Ureter (tissue), 1 donor: Measurements from ENCODE around the gene RGS19. TPM values are rescaled to one million over a fixed set of nuclear protein-coding genes. Genes with fewer than 3 reads are reported as not detected.

ENCODE experiments used
- DNase-seq: peaks from one replicate; pipeline ENCODE4 v3.0.0-alpha.2; 2020; ENCODE audit warnings: low spot score
- total RNA-seq: library from RNA; stranded (reverse); gene quantifications from one replicate; pipeline ENCODE4 v1.2.4, GENCODE V29; 2023
- donor health status: DM: yes; HTN: yes; CAD: no.

The RGS19 gene
- total RNA-seq, 1 donor from 2014 or later = 10.3 TPM

- DNase-seq = no peak
Observed at GRCh38 chr20:64035933-64036345, 43.4 kb downstream of the RGS19 start, which contains the start of gene C20orf204. C20orf204 (plus strand) TSS chr20:64036182; CDS start chr20:64036324, 142 bp downstream.

DNA sequence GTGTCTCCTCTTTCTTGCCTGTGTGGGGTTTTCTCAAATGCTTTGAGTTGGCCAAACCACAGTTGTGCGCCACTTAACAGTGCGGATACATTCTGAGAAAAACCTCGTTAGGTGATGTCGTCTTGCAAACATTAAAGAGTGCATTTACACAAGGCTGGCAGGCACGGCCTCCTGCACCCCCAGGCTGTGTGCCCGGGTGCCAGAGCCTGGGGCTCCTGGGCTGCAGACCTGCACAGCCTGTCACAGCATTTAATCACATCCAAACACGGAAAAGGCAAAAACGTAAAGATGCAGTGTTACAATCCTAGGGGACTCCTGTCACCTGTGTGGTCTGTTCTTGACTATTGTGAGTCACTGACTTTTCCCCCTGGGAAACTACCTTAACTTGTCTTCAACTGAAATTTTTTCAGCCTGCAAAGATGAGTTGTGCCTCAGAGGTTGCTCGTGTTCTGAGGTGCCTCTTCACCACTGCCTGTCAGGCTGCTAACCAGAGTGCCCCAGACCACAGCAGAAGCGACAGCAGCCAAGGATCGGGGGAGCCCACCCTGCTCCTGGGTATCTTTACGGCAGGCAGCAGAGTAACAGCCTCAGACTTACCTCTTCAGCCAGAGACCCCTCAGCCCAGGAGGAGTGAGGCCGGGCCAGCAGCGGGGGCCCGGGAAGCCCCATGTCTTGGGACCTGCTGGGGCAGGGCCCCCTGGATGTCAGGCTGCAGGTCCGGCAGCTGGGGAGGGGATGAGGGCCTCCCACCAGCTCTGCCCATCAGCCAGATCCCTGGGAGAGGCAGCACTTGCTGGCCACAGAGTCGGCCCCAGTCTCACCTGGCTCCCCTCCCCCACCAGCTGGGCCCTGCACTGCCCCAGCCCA is 44.0 kb downstream of the RGS19 start:
- DNase-seq = no peak

- DNase-seq = no peak
Observed at GRCh38 chr20:64033981-64034493, 45.3 kb downstream of the RGS19 start.

GRCh38 chr20:64032706-64033624 is 46.4 kb downstream of the RGS19 start:
- no peak for DNase-seq

- DNase-seq = no peak
Observed at GRCh38 chr20:64031822-64032314, 47.5 kb downstream of the RGS19 start.

- DNase-seq = no peak
Observed at GRCh38 chr20:64030371-64031134, 48.8 kb downstream of the RGS19 start.

DNA sequence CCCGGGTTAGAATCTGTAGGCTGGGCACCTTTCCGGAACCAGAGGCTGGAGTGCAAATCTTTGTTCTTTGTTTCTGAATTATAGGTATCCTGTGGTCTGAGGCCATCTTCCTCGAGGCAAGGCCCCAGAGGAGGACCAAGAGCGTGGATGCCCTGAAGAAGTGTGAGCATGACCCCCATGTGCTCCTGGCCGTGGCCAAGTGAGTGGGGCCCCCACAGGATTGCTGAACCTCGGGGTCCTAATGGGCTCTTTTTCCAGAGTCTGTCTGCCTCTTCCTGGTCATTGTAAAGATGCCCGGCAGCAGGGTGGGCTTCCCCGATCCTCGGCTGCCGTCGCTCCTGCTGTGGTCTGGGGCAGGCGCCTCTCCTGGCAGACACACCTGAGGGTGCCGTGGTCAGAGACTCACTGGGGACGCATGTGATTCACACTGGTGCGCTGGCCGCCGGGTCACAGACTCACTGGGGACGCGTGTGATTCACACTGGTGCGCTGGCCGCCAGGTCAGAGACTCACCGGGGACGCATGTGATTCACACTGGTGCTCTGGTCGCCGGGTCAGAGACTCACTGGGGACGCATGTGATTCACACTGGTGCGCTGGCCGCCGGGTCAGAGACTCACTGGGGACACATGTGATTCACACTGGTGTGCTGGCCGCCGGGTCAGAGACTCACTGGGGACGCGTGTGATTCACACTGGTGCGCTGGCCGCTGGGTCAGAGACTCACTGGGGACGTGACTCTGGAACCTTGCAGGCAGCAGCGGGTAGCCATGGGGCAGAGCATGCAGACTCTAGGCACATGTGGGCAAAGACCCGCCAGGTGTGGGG is 49.8 kb downstream of the RGS19 start:
- no peak for DNase-seq

DNA sequence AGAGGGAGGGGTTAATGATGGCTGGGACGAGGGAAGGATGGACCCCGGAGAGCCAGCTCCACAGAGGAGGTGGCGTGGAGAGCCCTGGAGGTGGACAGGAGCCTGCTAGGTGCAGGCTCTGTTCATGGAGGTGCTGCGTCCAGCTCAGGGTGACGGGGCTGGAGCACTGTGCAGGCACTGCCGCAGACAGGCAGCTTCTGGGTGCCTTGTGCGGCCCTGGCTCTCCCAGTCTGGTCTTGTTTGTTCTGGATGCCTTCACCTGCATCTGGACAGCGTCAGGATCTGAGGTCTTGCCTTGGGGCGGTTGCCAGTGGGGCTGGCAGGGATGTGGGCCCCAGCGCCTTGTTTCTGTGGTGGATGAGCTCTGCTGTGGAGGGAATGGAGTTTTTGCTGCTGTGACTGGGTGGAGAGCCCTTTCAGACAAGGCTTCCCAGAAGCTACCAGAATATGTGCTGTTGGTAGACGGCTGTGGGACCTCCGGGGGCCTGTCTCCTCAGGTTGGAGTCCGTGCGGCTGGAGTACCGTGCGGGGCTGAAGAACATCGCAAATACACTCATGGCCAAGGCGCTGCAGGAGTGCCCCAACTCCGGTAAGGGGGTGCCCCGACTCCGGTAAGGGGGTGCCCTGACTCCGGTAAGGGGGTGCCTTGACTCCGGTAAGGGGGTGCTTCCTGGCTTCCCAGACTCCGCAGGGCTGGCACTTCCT is 51.2 kb downstream of the RGS19 start:
- DNase-seq = no peak

- DNase-seq = no peak
Observed at GRCh38 chr20:64025826-64026412, 53.4 kb downstream of the RGS19 start.

DNA sequence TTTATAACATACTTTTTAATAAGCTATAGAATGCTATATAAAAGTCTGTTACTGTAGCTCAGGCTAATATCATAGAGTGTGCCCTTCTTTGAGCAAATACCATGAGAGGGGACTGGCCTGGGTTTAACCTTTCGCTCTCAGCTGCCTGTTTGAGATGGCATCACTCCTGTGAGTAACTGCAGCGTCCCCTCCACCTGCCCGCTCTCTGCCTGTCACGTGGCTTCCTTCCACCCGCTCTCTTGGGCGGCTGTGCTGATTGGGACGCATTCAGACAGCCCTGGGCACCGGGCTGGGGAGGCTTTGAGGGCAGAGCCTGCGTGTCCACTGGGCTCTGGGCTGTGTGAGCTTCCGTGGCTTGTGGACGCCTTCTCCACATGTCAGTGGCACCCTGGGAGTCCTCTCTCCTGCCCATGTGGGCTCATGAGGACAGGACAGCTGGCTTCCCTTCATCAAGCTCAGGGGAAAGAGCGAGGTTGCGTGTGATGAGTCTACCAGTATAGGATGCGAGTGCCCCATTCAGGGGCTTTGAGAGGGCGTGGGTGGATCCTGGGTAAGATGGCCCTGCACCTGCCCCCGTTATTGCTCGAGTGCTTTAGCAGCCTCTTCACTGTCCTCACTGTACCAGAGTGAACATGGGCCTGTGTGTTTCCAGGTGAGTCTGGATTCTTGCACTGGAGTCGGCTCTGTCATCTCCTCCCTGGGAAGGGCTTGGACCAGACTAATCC is 54.1 kb downstream of the RGS19 start:
- DNase-seq = no peak

DNA sequence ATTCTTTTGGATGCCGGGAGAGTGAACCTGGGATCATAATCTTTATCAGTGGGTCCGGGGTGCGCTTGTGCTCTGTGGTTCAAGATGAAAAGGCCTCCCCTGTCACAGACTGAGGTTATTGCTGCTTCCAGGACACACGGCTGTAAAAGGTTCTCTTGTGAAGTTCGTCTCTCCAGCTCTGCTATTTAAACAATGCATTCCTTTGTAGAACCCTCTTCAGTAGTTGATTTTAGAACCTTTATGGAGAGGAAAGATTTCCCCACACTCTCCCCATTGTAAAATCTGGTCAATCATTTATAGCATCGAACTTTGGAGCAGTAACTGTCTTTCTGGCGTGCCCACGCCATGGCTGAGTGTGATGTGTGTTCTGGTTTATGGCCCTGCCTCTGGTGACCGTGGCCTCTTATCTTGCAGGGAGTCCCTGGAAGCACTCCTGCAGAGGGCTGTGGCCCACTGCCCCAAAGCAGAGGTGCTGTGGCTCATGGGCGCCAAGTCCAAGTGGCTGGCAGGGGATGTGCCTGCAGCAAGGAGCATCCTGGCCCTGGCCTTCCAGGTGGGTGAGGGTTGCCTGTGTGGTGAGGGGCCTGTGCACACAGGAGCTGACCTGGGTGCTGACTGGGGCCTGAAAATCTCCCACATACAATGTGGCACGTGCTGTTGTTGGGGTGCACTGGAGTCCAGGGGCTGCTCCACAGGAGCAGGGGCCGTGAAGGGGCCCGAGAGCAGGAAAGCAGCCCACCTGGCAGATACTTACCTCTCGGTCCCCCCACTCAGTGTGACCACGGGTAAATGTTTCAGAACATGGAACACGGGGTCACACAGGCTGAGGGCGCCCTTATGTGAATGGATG is 55.0 kb downstream of the RGS19 start:
- no peak for DNase-seq

DNA sequence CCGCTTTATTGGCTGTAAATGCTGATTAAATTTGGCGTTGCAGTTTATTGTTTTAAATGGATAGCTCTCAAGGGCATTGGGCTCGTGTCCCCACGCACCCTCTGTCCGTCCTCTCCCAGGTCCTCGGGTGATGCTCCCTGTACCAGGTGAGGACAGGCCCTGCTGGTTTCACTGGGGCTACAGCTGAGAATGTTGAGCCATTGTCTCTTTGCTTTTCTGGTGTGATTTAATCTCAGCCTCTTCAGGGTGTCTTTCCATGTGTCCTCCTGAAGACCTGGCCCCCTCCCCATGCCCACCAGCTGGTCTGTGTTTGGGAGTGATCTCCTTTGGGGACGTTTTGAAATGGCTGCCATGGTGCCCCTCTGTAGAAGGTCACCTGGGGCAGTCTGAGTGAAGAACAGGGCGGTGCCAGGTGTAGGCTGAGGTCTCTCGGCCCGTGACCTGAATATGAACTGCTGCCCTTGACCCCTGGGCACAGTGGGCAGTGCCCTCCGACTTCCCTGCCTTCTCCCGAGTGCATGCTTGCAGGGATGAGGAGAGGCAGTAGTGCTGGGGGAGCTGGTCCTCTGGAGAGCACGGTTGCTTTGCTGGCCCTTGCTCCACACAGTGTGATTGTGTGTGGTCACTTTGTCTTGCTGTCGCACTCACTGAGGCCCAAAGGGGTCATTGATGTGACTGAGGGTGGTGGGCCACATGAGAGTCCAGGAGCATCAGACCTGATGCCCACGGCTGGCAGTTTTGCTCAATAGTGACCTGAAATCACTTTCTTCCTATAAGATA is 55.8 kb downstream of the RGS19 start:
- no peak for DNase-seq

Other genes with a start within 250 kb of the RGS19 start
- 10.2 TPM for gene ZBTB46, start 248.3 kb downstream of the RGS19 start, total RNA-seq
- not detected for gene ABHD16B, start 218.0 kb downstream of the RGS19 start, total RNA-seq
- gene TPD52L2, start 214.2 kb downstream of the RGS19 start, total RNA-seq = 85.4 TPM
- 52.4 TPM for gene DNAJC5, start 184.4 kb downstream of the RGS19 start, total RNA-seq
- gene UCKL1, start 123.1 kb downstream of the RGS19 start, total RNA-seq = 47.6 TPM
- gene ZNF512B, start 109.6 kb downstream of the RGS19 start, total RNA-seq = 31.2 TPM
- gene SAMD10, start 99.9 kb downstream of the RGS19 start, total RNA-seq = 17.4 TPM
- 75.0 TPM for gene PRPF6, start 98.4 kb downstream of the RGS19 start, total RNA-seq
- 1.9 TPM for gene C20orf204, start 43.3 kb downstream of the RGS19 start, total RNA-seq
- gene SOX18, start 29.9 kb downstream of the RGS19 start, total RNA-seq = 28.1 TPM
- 43.6 TPM for gene TCEA2, start 16.3 kb downstream of the RGS19 start, total RNA-seq
- gene OPRL1, start 564 bp upstream of the RGS19 start, total RNA-seq = 0.42 TPM
- not detected for gene LKAAEAR1, start 4.9 kb upstream of the RGS19 start, total RNA-seq
- gene NPBWR2, start 28.0 kb upstream of the RGS19 start, total RNA-seq = not detected
- gene MYT1, start 84.9 kb upstream of the RGS19 start, total RNA-seq = 0.18 TPM
- 58.2 TPM for gene PCMTD2, start 176.2 kb upstream of the RGS19 start, total RNA-seq